GM12891 (cell line): ENCODE results near the gene MYO5B.
"Not testable (repeated sequence)": the region's sequence is repeated elsewhere in the genome, so short reads cannot be mapped to it uniquely, and the experiment has no call there.

Experiments used
- DNase-seq: peaks from one replicate; pipeline ENCODE4 v3.0.0; 2011; ENCODE audit warnings: low spot score; ENCODE audit not compliant: insufficient read length
- FAIRE-seq: peaks from 2 replicates; lab custom pipeline; 2011; peaks lifted over from hg19 to GRCh38; lab: Jason Lieb, UNC
- PAX5 ChIP-seq: IDR thresholded peaks from 2 replicates; pipeline ENCODE4 v1.6.1; 2011; ENCODE audit warnings: low read length, moderate library complexity, mild to moderate bottlenecking; ENCODE audit not compliant: insufficient read depth, severe bottlenecking
- POLR2A ChIP-seq: IDR thresholded peaks from 2 replicates; pipeline ENCODE4 v1.6.1; 2011; ENCODE audit warnings: low read depth, low read length, control low read depth
- POLR2AphosphoS5 ChIP-seq: IDR thresholded peaks from 2 replicates; pipeline ENCODE4 v1.6.1; 2011; ENCODE audit warnings: low read depth, low read length, control low read depth
- POU2F2 ChIP-seq: IDR thresholded peaks from 2 replicates; pipeline ENCODE4 v1.6.1; 2011; ENCODE audit warnings: low read depth, mild to moderate bottlenecking, control low read depth, low read length, moderate library complexity
- SPI1 ChIP-seq: IDR thresholded peaks from 2 replicates; pipeline ENCODE4 v1.6.1; 2011; ENCODE audit warnings: low read depth, low read length, control low read depth
- TAF1 ChIP-seq: IDR thresholded peaks from 2 replicates; pipeline ENCODE4 v1.6.1; 2011; ENCODE audit warnings: low read depth, low read length, control low read depth

Gene MYO5B

DNA sequence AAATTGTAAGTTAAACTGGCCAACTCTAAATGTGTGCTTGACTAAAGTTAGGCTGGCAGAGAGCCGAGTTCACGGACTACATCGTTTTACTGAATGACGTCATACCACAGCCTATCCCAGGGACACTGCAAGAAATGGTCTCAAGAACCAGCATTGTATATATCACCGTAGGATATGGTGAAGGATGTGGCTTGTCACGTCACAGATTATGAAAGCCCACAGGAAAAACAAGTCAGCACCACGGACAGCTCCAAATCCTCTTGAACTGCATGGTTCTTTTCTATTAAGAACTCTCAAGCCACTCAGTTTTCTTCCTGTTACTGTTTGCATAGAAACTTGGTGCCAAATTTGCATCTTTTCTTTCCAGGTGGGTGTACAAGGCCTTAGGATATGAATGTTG is 296.5 kb downstream of the MYO5B start:
- DNase-seq (peak; percentile 19), FAIRE-seq (no peak)
- TF ChIP-seq POU2F2: no peak
- TF ChIP-seq POLR2AphosphoS5: no peak
- no peak for TF ChIP-seq POLR2A
- TF ChIP-seq TAF1: no peak
- TF ChIP-seq SPI1: no peak
- TF ChIP-seq PAX5: no peak

DNA sequence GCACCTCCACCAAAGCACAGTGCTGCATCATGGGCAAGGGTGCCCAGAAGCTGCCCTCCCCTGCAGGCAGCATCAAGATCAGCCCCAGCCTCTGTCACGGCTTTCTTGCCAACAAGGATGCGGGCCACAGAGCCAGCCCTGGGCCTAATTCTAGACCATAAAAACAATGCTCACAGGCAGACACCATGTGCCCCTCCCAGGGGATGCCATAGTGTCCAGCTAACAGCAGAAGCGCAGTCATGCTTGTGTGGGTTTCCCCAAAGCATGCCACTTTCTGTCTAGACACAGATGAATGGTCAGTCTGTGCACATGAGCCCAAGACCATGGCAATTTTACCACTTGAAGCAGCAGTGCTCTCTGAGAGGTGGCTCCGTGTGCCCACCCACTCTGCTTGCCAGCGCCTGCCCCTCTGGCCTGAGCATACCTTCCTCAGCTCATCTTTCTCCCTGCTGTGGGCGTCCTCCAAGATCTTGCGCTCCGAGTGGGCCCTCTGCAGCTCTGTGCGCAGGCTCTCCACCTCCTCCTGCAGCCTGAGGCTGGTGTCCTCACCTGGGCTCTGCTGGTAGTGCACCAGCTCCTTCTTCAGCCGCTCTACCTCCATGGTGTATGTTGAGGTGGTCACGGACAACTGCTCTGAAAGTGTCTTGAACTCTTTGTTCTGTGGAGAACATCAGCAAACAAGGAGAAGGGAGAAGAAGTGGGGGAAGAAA is 300.3 kb downstream of the MYO5B start:
- TF ChIP-seq POU2F2 (no peak), POLR2A (no peak), POLR2AphosphoS5 (no peak), TAF1 (no peak), SPI1 (no peak), PAX5 (no peak)
- FAIRE-seq: no peak
- no peak for DNase-seq

DNA sequence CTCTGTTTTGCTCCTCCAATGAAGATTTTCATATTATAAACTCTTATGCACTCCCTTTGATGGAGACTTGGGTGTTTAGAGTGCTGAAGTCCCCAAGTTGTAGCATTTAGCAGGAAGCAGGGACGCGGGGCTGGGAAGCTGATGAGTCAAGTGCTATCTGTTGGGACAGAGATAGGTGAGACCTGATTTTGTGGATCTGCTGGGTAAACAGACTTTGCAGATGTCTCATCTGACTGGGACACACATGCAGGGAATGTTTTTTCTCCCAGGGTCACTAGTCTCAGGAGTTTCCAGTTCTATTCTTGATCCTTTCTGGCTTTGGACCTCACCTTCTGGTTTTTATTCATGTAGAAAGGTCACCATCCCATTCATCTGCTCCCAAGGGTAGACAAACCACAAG is 301.9 kb downstream of the MYO5B start:
- TF ChIP-seq POU2F2: no peak
- DNase-seq: no peak
- FAIRE-seq: no peak

DNA sequence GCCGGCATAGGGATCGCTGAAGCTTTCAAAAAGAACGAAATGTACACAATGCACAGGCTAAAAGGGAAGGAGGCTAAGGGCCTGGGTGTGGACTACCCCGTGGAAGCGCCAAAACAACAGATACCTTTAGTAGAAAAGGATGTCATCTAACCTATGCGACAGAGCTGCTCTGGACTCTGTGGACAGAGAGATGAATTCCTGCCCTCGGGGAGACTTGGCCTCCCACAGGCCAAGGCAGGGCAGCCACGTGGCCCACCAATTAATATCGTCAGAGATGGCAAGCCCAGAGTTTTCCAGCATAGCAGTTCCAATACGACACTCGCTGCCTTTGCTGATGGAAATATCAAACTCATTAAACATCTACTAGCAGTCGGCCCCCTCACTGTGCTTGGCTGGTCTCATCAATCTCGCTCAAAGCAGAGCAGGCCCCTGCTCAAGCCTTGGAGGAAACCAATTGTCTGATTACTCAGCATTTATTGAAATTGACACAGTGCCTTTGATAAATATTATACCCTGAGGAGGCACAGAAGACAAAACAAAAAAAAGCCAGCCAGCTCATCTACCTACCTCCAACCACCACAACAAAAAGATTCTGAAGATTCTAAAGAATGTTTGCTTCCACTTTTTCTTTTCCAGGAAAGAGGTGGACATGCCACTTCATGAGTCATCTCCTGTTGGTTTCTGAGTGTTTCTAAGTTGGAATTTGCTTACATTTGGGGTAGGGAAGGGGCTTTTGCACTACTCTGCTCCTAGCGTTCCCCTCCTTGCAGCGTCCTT is 302.6 kb downstream of the MYO5B start:
- no peak for DNase-seq
- TF ChIP-seq PAX5 (no peak), POLR2AphosphoS5 (no peak), SPI1 (no peak), POLR2A (no peak), TAF1 (no peak), POU2F2 (no peak)

DNA sequence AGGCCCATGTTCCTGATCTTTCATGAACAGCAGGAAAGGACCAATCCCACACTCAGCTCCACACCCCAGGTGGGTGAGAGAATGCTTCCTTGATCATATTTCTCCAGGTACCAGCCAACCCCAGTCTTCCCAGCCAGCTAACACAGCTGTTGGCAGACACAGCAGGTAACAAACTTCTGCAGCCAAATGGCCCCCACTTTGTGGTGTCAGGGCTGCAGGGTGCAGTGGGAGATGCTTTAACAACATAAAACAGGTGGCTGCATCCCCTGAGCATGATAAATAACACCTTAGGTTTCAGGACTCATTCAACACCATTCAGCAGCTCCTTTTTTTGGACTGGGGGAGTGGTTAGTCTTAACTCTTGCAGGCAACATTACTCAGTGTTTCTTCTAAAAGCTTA is 304.9 kb downstream of the MYO5B start:
- TF ChIP-seq POLR2AphosphoS5 (no peak), TAF1 (no peak), SPI1 (no peak), PAX5 (no peak), POLR2A (no peak), POU2F2 (no peak)
- no peak for DNase-seq
- FAIRE-seq: no peak

More for the DNA sequence above, 302.6 kb downstream of the MYO5B start:
- FAIRE-seq: no peak

DNA sequence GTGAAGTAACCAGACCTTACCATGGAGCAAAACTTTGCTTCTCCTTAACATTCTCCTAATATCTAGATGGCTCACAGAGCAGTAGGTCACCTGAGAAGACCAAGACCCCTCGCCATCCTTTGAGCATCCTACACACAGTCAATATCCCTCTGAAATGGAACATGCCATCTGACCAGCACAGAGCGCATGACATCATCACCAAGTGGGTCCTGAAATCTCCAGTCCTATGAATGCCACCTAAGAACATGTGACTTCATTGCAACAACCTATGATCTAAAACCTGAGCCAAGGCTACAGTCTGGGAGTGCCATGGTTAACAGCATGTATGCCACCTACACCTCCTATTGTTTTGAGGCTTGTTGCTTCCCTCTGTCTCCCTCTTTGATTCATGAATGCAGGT is 305.4 kb downstream of the MYO5B start:
- FAIRE-seq, DNase-seq: not testable (repeated sequence)

DNA sequence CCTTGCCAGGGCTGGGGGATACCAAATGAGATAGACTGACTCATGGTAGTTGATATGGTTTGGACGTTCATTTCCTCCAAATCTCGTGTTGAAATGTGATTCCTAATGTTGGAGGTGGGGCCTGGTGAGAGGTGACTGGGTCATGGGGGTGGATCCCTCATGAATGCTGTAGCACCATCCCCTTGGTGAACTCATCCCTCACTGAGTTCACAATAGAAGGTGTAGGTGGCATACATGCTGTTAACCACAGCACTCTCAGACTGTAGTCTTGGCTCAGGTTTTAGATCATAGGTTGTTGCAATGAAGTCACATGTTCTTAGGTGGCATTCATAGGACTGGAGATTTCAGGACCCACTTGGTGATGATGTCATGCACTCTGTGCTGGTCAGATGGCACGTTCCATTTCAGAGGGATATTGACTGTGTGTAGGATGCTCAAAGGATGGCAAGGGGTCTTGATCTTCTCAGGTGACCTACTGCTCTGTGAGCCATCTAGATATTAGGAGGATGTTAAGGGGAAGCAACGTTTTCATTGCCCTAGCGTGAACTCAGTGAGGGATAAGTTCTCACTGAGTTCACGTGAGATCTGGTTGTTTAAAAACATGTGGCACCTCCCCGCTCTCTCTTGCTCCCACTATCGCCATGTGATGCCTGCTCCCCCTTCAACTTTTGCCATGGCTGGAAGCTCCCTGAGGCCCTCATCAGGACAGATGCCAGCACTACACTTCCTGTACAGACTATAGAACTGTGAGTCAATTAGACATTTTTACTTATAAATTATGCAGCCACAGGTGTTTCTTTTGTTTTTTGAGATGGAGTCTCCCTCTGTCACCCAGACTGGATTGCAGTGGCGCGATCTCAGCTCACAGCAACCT is 307.8 kb downstream of the MYO5B start:
- FAIRE-seq (no peak), DNase-seq (no peak)
- TF ChIP-seq POU2F2 (no peak), SPI1 (no peak), POLR2A (no peak), POLR2AphosphoS5 (no peak), PAX5 (no peak), TAF1 (no peak)

DNA sequence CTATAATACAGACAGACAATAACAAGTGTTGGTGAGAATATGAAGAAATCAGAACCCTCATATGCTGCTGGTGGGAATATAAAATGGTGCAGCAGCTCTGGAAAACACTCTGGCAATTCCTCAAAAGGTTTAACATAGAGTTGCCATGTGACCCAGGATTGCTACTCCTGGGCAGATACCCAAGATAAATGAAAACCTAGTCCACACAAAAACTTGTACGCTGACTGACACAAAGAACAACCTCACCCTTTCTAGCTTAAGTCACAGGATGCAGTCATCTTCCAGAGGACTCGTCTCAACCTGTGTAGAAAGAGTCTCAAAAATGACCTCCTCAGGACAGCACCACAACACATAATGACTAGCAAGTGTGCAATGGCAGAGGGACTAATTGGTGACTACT is 310.0 kb downstream of the MYO5B start:
- FAIRE-seq (no peak), DNase-seq (no peak)
- TF ChIP-seq POLR2A: no peak
- TF ChIP-seq SPI1: no peak
- TF ChIP-seq POLR2AphosphoS5: no peak
- no peak for TF ChIP-seq POU2F2
- no peak for TF ChIP-seq TAF1
- TF ChIP-seq PAX5: no peak

DNA sequence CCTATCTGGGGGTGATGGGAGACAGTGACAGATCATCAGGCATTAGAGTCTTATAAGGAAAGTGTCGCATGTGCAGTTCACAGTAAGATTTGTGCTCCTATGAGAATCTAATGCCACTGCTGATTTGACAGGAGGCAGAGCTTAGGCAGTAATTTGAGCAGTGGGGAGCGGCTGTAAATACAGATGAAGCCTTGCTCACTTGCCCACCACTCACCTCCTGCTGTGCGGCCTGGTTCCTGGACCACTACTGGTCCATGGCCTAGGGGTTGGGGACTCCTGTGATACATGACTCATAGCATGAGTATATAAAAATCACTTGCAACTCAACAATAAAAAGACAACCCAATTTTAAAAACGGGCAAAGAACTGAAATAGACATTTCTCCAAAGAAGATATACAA is 310.5 kb downstream of the MYO5B start:
- FAIRE-seq (no peak), DNase-seq (no peak)

More for the DNA sequence above, 310.5 kb downstream of the MYO5B start:
- TF ChIP-seq POU2F2 (no peak), POLR2AphosphoS5 (no peak), PAX5 (no peak), POLR2A (no peak), TAF1 (no peak), SPI1 (no peak)
